DND-41 (cell line): ENCODE measurements around the gene TRIM72.

Source experiments
- CTCF ChIP-seq: IDR thresholded peaks from 2 replicates; pipeline ENCODE4 v1.5.1; 2012; ENCODE audit warnings: borderline replicate concordance, low read length, moderate library complexity, mild to moderate bottlenecking; ENCODE audit not compliant: poor library complexity, severe bottlenecking; ENCODE audit errors: extremely low read depth
- EZH2 ChIP-seq: IDR thresholded peaks from 3 replicates; pipeline ENCODE4 v1.6.1; 2012; ENCODE audit warnings: borderline replicate concordance, low read depth, mild to moderate bottlenecking, moderate library complexity, low read length, inconsistent platforms; ENCODE audit not compliant: severe bottlenecking

- TF ChIP-seq CTCF (no peak), EZH2 (no peak)
Observed at GRCh38 chr16:31184888-31185287, 29.0 kb upstream of the TRIM72 start.
